ENCODE measurements around the gene APLF.
"Not testable (repeated sequence)": the region's sequence is repeated elsewhere in the genome, so short reads cannot be mapped to it uniquely, and the experiment has no call there.

APLF gene

DNA sequence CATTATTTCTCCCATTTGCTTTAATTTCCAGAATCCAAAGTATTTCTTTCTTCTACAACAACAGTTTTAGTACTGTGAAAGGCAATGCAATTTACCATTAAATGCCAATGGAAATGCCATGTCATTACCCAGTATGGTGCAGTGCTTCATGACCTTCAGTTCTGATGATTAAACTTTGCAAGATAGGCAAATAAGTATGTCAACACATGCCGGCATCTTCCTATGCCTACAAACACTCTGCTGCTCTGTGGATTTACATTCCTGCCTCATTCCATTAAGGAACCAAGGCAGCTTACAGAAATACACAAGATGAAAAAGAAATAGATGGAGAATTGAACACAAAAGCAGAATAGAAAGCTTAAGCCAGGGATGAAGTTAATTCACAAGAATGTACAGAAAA lies 123.3 kb downstream of the APLF start:
- no peak for DNase-seq

DNA sequence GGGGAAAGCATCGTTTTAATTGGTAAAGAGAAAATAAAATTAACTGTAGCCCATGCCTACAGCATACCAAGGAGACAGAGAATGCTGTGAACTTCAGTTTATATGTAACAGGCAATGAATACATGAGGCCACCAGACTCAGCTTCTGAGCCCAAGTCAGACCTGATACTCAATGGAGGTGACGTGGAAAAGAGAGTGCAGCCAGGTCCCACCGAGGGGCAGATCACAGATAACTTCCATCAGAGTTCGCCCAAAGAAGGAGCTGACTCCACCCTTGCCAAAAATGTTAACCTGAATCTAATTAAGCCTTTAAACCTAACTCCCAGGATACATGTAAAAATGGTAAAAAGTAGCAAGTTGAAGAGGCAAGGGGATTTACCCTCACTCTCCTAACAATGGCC lies 123.8 kb downstream of the APLF start:
- no peak for DNase-seq

GRCh38 chr2:68594041-68594440 lies 126.7 kb downstream of the APLF start:
- DNase-seq, result no peak

DNA sequence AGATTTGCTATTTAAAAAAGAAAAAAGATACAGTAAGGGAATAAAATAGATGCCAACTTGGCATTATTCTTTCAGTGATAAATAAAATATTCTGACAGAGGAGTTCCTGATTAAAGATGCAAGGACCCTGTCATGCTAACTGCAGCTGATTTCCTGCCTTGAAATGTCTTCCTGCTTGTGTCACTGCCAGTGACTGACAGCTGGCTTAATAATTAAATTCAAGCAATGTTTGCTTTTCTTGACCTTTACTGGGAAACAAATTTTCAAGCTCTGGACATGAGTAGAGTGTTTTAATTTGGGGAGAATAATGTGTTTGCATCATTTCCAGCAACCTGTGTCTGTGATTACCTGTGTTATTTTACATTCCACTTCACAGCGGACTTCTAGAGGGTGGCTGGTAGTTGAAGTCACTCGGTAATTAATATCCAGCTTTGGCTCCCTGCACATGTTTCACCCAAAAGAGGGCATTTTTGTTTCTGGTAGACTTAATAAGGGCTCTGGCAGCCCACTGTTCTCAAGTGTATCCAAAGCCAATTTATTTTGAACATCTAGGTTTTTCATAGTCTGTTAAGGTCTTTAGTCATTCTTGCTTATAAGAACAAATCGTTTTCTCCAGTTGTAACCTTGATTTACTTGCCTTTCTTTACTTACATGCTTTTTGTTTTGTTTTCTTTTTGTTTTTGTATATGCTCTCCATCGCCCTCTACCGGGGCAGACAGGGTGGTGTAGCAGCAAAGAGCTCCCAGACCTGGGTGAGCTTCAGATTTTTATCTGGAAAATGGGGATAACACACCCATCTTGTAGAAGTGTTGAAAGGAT lies 127.5 kb downstream of the APLF start:
- DNase-seq, result no peak

DNA sequence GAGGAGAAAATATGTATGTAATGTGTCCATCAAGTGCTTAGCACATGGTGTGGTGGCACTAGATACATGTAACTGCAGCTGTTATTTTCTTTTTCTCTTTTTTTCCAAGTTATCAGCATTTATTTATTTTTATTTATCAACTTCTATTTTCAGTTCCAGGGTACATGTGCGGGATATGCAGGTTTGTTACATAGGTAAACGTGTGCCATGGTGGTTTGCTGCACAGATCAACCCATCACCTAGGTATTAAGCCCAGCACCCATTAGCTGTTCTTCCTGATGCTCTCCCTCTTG lies 128.1 kb downstream of the APLF start:
- DNase-seq, result not testable (repeated sequence)

DNA sequence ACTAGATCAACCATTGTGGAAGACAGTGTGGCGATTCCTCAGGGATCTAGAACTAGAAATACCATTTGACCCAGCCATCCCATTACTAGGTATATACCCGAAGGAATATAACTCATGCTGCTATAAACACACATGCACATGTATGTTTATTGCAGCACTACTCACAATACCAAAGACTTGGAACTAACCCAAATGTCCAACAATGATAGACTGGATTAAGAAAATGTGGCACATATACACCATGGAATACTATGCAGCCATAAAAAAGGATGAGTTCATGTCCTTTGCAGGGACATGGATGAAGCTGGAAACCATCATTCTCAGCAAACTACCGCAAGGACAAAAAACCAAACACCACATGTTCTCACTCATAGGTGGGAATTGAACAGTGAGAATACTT lies 133.1 kb downstream of the APLF start:
- not testable (repeated sequence) for DNase-seq

DNA sequence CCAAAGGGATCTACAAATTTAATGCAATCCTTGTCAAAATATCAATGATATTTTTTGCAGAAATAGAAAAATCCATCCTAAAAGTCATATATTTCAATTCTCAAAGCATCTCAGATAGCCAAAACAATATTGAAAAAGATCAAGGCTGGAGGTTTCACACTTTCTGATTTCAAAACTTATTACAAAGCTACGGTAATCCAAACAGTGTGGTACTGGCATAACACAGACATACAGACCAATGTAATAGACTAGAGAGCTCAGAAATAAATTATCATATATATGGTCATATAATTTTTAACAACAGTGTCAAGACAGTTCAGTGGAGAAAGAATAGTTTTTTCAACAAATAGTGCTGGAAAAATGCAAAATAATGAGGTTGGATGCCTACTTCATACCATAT lies 135.7 kb downstream of the APLF start:
- no peak for DNase-seq

DNA sequence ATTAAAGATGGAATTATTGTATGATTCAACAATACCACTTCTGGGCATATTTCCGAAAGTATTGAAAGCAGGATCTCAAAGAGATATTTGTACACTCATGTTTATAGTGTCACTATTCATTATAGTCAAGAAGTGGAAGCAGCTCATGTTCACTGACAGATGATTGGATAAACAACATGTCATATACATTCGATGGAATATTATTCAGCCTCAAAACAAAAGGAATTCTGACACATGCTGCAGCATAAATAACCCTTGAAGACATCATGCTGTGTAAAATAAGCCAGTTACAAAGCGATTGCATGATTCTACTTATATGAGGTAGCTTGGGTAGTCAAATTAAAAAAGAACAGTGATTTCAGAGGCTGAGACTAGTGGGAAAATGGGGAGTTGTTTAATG lies 136.7 kb downstream of the APLF start:
- no peak for DNase-seq

DNA sequence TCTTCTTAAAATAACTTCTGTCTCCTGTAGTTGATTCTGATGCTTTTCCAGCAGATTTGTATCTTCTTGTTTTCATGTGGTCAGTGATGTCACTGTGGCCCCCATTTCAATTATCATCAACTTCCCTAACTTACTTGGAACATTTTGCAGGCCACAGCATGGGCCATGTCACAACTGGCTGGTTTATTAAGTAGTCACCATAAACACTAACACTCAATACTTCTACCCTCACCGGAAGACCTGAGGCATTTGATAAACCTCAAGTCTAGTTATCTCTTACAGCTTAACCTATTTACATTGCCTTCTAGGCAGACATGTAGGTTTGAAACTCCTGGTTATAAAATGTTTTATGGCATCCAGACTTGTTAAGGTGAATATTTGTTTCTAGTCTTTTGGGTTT lies 138.6 kb downstream of the APLF start:
- DNase-seq, result no peak

DNA sequence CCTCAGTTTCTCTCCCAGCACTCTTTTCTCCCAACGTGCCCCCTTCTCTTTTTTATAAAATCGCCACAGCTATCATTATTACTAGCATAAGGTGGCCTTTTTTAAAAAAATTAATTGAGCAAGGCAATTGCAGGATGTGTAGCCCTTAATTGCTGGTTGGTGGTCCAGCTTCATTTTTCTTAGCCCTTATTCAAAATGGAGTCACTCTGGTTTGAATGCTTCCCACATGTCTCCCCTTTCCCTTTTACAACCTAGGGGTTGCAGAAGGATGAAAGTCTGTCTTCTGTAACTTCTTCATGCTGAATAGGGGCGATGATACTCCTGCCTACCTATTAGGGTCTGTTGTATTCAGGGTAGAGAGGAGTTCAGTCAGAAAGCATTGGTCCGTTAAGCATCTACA lies 139.4 kb downstream of the APLF start:
- DNase-seq, result no peak

DNA sequence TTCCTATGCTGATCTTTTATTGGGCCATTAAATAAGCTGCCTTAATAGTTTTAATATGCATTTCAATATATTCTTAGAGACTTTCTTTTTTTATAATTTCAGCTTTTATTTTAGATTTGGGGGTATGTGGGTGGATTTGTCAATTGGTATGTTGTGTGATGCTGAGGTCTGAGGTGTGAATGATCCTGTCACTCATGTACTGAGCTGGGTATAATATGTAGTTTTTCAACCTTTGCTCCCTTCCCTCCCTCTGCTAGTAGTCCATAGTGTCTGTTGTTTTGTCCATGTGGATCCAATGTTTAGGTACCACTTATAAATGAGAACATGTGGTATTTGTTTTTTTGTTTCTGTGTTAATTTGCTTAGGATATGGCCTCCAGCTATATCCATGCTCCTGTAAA lies 140.5 kb downstream of the APLF start:
- no peak for DNase-seq

DNA sequence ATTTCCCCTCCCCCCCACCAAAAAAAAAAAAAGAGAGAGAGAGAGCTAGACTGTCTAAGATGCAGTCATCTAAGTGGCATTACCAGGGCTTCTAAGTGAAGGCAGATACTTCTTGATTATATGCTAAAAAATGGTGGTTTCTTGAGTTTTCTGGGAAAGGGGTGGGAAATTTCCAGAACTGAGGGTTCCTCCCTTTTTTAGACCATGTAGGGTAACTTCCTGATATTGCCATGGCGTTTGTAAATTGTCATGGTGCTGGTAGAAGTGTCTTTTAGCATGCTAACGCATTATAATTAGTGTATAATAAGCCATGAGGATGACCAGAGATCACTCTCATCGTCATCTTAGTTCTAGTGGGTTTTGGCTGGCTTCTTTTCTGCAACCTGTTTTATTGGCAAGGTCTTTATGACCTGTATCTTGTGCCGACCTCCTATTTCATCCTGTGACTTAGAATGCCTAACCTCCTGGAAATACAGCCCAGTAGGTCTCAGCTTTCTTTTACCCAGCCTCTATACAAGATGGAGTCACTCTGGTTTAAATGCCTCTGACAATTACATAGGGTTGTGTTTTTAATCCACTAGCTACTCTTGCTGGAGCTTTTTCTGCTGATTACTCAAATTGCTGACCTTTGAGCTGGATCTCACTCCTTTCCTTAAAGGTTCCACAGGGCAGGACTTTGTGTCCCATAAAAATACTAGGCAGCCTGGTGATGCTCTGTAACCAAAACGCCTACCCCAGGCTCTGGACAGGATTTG lies 145.6 kb downstream of the APLF start:
- no peak for DNase-seq

GRCh38 chr2:68620772-68621171 lies 153.4 kb downstream of the APLF start:
- DNase-seq, result no peak

- no peak for DNase-seq
Measured at GRCh38 chr2:68623820-68624219, 156.4 kb downstream of the APLF start.

DNA sequence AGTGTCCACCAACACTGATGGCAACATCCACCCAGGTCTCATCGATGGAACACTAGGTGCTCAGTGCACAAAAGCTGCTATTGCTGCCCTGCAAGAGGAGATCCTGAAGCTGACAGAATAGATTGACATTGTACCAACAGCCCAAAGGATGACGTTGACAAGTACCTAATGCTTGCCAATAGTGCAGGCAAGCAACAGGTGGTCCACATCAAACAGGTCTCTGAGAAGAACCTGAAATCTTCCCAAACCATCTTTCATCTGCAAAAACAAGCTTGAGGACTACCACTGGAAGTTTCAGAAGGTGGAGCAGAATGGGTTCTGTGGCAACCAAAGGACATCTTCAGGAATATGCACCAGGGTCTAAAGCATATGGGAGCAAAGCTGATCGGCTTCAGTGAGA lies 160.2 kb downstream of the APLF start:
- DNase-seq, result no peak

All from right forelimb (tissue), 1 donor.